Measurements from ENCODE around the gene PCCA. TPM values are rescaled to one million over a fixed set of nuclear protein-coding genes. Genes with fewer than 3 reads are reported as not detected.
"Not testable (repeated sequence)": the region's sequence is repeated elsewhere in the genome, so short reads cannot be mapped to it uniquely, and the experiment has no call there.

The PCCA gene
- total RNA-seq, 1 experiment from 2014 or later: 16.1 TPM

- Histone ChIP-seq H3F3A (ENCODE audit: insufficient read depth, low read depth) (no peaks in the 10 kb centered on the region), H3K9me3 (ENCODE audit: insufficient read depth, low read depth) (no peaks in the 10 kb centered on the region), H3K4me3 (no peak overlapping the region), H3K36me3 (ENCODE audit: low read depth) (0 out of 2 replicates have a peak, but pooled peaks cover 4% of the 10 kb centered on the region), H3K9me2 (ENCODE audit: insufficient read depth) (no peaks in the 10 kb centered on the region), H3K27me3 (ENCODE audit: insufficient read depth, low read depth) (no peaks in the 10 kb centered on the region), H3K4me1 (replicated peaks; ENCODE audit: insufficient read depth) (no peaks in the 10 kb centered on the region), H4K20me1 (ENCODE audit: insufficient read depth) (no peaks in the 10 kb centered on the region), H2AFZ (no peak overlapping the region), H3K79me2 (ENCODE audit: low read depth) (no peaks in the 10 kb centered on the region), H3K27ac (no peak overlapping the region), H3K4me2 (no peak overlapping the region)
- TF ChIP-seq, protein P1, sequence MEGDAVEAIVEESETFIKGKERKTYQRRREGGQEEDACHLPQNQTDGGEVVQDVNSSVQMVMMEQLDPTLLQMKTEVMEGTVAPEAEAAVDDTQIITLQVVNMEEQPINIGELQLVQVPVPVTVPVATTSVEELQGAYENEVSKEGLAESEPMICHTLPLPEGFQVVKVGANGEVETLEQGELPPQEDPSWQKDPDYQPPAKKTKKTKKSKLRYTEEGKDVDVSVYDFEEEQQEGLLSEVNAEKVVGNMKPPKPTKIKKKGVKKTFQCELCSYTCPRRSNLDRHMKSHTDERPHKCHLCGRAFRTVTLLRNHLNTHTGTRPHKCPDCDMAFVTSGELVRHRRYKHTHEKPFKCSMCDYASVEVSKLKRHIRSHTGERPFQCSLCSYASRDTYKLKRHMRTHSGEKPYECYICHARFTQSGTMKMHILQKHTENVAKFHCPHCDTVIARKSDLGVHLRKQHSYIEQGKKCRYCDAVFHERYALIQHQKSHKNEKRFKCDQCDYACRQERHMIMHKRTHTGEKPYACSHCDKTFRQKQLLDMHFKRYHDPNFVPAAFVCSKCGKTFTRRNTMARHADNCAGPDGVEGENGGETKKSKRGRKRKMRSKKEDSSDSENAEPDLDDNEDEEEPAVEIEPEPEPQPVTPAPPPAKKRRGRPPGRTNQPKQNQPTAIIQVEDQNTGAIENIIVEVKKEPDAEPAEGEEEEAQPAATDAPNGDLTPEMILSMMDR (conservative IDR thresholded peaks at IDR 0.05): no peak
- no peak for TF ChIP-seq EZH2 (IDR thresholded peaks at IDR 0.05; ENCODE audit: low read depth)
- intact Hi-C loops (cut with micrococcal nuclease; ENCODE audit: unreplicated experiment): no loop called here
- ChIA-PET POLR2A (ENCODE audit: unreplicated experiment) (interaction anchor here (0.7 kb wide), 1 partner anchor 493 kb away, joined by 3 read pairs; no protein-coding TSS in a partner anchor), CTCF (no interaction called here)
- BruUV-seq (replicated peaks): no TSS peak
- no peak for DNase-seq
Observed at GRCh38 chr13:100522618-100523309, 433.9 kb downstream of the PCCA start.

DNA sequence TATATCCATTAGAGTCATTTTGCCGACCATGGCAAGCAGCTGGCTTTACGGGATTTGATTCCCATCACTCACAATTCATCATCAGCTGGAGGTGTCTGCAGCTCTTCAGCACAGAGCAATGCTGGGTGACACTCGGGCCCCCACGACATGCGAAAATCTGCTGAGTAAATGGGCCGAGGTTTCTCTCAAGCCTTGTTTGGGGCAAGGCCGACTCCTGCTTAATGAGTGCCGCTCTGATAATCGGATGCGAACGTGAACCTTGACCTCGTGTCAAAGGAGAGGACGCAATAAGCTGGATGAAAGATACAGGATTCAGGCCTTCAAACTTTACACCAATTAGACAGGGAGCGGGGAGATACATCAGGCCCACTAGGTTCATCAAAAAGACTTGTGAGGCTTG lies 434.5 kb downstream of the PCCA start:
- ChIA-PET POLR2A (ENCODE audit: unreplicated experiment) (interaction anchor here (0.7 kb wide), 1 partner anchor 493 kb away, joined by 3 read pairs; no protein-coding TSS in a partner anchor), CTCF (no interaction called here)
- TF ChIP-seq EZH2 (IDR thresholded peaks at IDR 0.05; ENCODE audit: low read depth): no peak
- TF ChIP-seq, protein P1 (conservative IDR thresholded peaks at IDR 0.05): no peak
- no peaks in the 10 kb centered on the region for H3K9me2 ChIP-seq (ENCODE audit: insufficient read depth)
- no peak overlapping the region for H2AFZ ChIP-seq
- no peaks in the 10 kb centered on the region for H4K20me1 ChIP-seq (ENCODE audit: insufficient read depth)
- no peaks in the 10 kb centered on the region for H3K27me3 ChIP-seq (ENCODE audit: insufficient read depth, low read depth)
- 0 out of 2 replicates have a peak, but pooled peaks cover 4% of the 10 kb centered on the region for H3K36me3 ChIP-seq (ENCODE audit: low read depth)
- H3K9me3 ChIP-seq (ENCODE audit: insufficient read depth, low read depth): no peaks in the 10 kb centered on the region
- H3K4me1 ChIP-seq (replicated peaks; ENCODE audit: insufficient read depth): no peaks in the 10 kb centered on the region
- no peak overlapping the region for H3K27ac ChIP-seq
- no peak overlapping the region for H3K4me3 ChIP-seq
- DNase-seq: no peak
- H3K79me2 ChIP-seq (ENCODE audit: low read depth): no peaks in the 10 kb centered on the region
- H3F3A ChIP-seq (ENCODE audit: insufficient read depth, low read depth): no peaks in the 10 kb centered on the region
- H3K4me2 ChIP-seq: no peak overlapping the region
- no TSS peak for BruUV-seq (replicated peaks)
- intact Hi-C loops (cut with micrococcal nuclease; ENCODE audit: unreplicated experiment): no loop called here

DNA sequence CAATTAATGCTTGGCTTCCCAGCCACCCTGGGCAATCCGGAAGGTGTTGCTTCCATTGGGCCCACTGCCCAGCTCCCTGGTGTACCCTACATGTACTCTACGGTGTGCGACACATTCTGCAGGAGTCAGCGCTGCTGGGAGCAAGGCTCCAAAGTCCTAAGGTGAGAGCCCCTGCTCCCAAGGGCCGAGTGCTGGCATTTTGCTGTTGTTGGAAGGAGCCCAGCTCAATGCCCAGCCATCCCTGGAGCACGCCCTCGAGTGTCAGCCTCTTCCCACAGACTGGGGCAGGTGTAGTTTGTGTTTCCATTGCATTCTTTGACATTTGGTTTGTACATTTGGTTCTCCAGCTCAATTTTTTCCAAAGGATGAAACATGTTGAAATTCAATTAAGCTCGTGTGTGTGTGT lies 435.1 kb downstream of the PCCA start:
- Histone ChIP-seq H3K4me3 (no peak overlapping the region), H3K4me1 (replicated peaks; ENCODE audit: insufficient read depth) (no peaks in the 10 kb centered on the region), H3F3A (ENCODE audit: insufficient read depth, low read depth) (no peaks in the 10 kb centered on the region), H3K9me2 (ENCODE audit: insufficient read depth) (no peaks in the 10 kb centered on the region), H3K79me2 (ENCODE audit: low read depth) (no peaks in the 10 kb centered on the region), H3K9me3 (ENCODE audit: insufficient read depth, low read depth) (no peaks in the 10 kb centered on the region), H4K20me1 (ENCODE audit: insufficient read depth) (no peaks in the 10 kb centered on the region), H3K4me2 (no peak overlapping the region), H3K27ac (no peak overlapping the region), H3K36me3 (ENCODE audit: low read depth) (0 out of 2 replicates have a peak, but pooled peaks cover 4% of the 10 kb centered on the region), H3K27me3 (ENCODE audit: insufficient read depth, low read depth) (no peaks in the 10 kb centered on the region), H2AFZ (no peak overlapping the region)
- intact Hi-C loops (cut with micrococcal nuclease; ENCODE audit: unreplicated experiment): no loop called here
- ChIA-PET CTCF (interaction anchor here (0.7 kb wide), 1 partner anchor 21 kb away, joined by 11 read pairs; no protein-coding TSS in a partner anchor), POLR2A (ENCODE audit: unreplicated experiment) (no interaction called here)
- BruUV-seq (replicated peaks): no TSS peak
- DNase-seq: no peak
- TF ChIP-seq EZH2 (IDR thresholded peaks at IDR 0.05; ENCODE audit: low read depth): no peak
- TF ChIP-seq, protein P1 (conservative IDR thresholded peaks at IDR 0.05): no peak

DNA sequence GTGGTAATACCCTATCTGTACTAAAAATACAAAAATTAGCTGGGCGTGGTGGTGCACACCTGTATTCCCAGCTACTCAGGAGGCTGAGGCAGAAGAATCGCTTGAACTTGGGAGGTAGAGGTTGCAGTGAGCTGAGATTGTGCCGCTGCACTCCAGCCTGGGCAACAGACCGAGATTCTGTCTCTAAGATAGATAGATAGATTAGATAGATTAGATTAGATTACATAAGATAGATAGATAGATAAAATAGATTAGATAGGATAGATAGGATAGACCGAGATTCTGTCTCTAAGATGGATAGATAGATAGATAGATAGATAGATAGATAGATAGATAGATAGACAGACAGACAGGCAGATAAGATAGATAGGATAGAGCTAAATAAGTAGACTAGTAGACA lies 435.8 kb downstream of the PCCA start:
- DNase-seq; H4K20me1 ChIP-seq (ENCODE audit: insufficient read depth); H3K4me2 ChIP-seq; BruUV-seq (replicated peaks); H3K36me3 ChIP-seq (ENCODE audit: low read depth); POLR2A ChIA-PET (ENCODE audit: unreplicated experiment); H3K9me3 ChIP-seq (ENCODE audit: insufficient read depth, low read depth); H3K4me3 ChIP-seq; H2AFZ ChIP-seq; H3K27me3 ChIP-seq (ENCODE audit: insufficient read depth, low read depth); H3F3A ChIP-seq (ENCODE audit: insufficient read depth, low read depth); intact Hi-C loops (cut with micrococcal nuclease; ENCODE audit: unreplicated experiment); H3K79me2 ChIP-seq (ENCODE audit: low read depth); H3K27ac ChIP-seq; H3K4me1 ChIP-seq (replicated peaks; ENCODE audit: insufficient read depth); H3K9me2 ChIP-seq (ENCODE audit: insufficient read depth): not testable (repeated sequence)
- CTCF ChIA-PET: interaction anchor here (0.6 to 0.7 kb wide), 2 partner anchors 20 to 296 kb away, joined by 5 to 11 read pairs; no protein-coding TSS in a partner anchor

All from PC-9 (cell line).